Measurements from ENCODE around the gene CNGB1.

DNA sequence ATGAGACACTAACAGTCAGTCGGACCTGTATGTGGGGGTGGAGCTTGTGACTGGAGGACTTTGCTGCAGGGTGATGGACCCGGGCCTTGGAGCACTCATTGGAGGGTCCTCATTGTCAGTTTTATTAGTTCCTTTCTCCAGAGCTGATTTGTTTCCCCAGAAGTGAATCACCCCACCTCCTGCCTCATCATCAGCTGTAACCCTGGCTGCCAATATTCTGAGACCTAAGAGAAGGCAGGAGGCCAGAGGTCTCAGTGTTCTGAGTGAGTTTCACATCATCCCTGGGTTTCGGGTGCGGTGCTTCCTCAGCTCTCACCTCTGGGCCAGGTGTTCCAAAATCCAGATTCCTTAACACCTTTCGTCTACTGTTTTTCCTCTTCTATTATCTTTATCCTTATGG, 118.7 kb downstream of the CNGB1 start:
- no peak for TF ChIP-seq CTCF (IDR thresholded peaks at IDR 0.05)
- no peak for TF ChIP-seq POLR2A (IDR thresholded peaks at IDR 0.05)

Data from ovary (tissue), 3 donors.